Measurements from ENCODE around the gene SAXO2.
"Not testable (repeated sequence)": the region's sequence is repeated elsewhere in the genome, so short reads cannot be mapped to it uniquely, and the experiment has no call there.

Gene SAXO2

GRCh38 chr15:82294061-82294690 is 31.6 kb downstream of the SAXO2 start:
- no peak for DNase-seq (ENCODE audit: low spot score)
- TF ChIP-seq, protein P1, sequence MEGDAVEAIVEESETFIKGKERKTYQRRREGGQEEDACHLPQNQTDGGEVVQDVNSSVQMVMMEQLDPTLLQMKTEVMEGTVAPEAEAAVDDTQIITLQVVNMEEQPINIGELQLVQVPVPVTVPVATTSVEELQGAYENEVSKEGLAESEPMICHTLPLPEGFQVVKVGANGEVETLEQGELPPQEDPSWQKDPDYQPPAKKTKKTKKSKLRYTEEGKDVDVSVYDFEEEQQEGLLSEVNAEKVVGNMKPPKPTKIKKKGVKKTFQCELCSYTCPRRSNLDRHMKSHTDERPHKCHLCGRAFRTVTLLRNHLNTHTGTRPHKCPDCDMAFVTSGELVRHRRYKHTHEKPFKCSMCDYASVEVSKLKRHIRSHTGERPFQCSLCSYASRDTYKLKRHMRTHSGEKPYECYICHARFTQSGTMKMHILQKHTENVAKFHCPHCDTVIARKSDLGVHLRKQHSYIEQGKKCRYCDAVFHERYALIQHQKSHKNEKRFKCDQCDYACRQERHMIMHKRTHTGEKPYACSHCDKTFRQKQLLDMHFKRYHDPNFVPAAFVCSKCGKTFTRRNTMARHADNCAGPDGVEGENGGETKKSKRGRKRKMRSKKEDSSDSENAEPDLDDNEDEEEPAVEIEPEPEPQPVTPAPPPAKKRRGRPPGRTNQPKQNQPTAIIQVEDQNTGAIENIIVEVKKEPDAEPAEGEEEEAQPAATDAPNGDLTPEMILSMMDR (IDR thresholded peaks at IDR 0.05; ENCODE audit: extremely low read depth, missing control alignments): no peak

DNA sequence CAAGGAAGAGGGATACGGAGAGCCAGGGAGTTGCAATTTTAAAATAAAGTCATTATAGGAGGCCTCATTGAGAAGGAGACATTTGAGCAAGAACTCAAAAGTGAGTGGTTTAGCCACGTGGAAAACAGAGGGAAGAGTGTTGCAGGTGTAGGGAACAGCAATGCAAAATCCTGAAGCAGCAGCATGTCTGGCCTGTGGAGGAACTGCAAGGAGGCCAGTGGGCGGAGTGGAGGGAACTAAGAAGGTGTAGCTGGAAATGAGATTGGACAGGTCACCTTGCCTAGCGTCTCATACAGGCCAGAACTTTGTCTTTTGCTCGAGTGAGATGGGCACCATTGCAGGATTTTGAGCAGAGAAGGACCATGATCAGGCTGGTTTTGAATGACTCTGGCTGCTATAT is 34.9 kb downstream of the SAXO2 start:
- TF ChIP-seq, protein P1 (IDR thresholded peaks at IDR 0.05; ENCODE audit: extremely low read depth, missing control alignments): no peak
- DNase-seq (ENCODE audit: low spot score): no peak

DNA sequence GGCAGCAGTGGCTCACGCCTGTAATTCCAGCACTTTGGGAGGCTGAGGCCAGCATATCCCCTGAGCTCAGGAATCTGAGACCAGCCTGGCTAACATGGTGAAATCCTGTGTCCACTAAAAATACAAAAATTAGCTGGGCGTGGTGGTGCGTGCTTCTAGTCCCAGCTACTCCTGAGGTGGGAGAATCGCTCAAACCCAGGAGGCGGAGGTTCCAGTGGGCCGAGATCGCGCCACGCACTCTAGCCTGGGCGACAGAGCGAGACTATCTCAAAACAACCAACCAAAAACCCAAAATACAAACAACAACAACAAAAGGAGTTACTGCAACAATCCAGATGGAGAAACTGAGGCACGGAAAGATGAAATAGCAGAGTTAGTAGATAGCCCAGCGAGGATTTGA is 35.4 kb downstream of the SAXO2 start:
- no peak for DNase-seq (ENCODE audit: low spot score)
- TF ChIP-seq, protein P1 (IDR thresholded peaks at IDR 0.05; ENCODE audit: extremely low read depth, missing control alignments): no peak

DNA sequence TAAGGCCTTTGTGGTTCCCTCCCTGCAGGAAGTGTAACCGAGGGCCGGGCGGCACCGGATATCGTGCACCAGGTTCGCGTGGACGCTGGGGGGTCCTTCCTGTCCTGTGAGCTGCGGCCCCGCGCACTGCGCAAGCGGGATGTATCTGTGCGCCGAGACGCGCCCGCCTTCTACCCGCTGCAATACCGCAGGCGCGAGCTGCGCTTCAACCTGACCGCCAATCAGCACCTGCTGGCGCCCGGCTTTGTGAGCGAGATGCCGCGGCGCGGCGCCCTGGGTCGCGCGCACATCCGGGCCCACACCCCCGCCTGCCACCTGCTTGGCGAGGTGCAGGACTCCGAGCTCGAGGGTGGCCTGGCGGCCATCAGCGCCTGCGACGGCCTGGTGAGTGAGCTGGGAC is 35.9 kb downstream of the SAXO2 start:
- no peak for DNase-seq (ENCODE audit: low spot score)
- TF ChIP-seq, protein P1 (IDR thresholded peaks at IDR 0.05; ENCODE audit: extremely low read depth, missing control alignments): no peak

DNA sequence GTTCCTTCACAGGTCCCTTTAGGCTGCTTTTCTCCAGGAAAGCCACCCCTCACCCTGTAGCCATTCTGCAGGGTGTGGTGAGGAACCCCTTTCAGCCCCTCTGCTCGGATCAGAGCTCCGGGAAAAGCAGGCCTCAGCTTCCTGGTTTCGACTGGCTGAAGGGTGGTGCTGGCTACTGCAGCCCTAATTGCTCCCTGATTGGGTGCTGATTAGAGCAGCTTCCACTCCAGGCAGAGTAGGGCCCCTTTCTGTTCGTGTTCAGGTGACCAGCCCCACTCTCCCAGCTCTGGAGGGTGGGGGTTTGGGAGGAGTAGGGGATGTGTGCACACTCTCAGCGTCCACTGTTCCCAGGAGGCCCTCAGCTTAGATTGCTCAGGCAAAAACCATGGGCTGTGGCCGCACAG is 36.9 kb downstream of the SAXO2 start:
- DNase-seq (ENCODE audit: low spot score): not testable (repeated sequence)

GRCh38 chr15:82300326-82300725 is 37.7 kb downstream of the SAXO2 start:
- DNase-seq (ENCODE audit: low spot score): not testable (repeated sequence)

- no peak for DNase-seq (ENCODE audit: low spot score)
- TF ChIP-seq, protein P1 (IDR thresholded peaks at IDR 0.05; ENCODE audit: extremely low read depth, missing control alignments): no peak
These were observed 38.3 kb downstream of the SAXO2 start for GRCh38 chr15:82300883-82301282.

GRCh38 chr15:82301296-82302016 is 38.8 kb downstream of the SAXO2 start:
- TF ChIP-seq, protein P1 (IDR thresholded peaks at IDR 0.05; ENCODE audit: extremely low read depth, missing control alignments): no peak

More at GRCh38 chr15:82301296-82302016, 38.8 kb downstream of the SAXO2 start:
- no peak for DNase-seq (ENCODE audit: low spot score)

All from GM20000 (cell line).